ENCODE data around the gene PCDHGB3.
"Not testable (repeated sequence)": the region's sequence is repeated elsewhere in the genome, so short reads cannot be mapped to it uniquely, and the experiment has no call there.

Gene PCDHGB3

DNA sequence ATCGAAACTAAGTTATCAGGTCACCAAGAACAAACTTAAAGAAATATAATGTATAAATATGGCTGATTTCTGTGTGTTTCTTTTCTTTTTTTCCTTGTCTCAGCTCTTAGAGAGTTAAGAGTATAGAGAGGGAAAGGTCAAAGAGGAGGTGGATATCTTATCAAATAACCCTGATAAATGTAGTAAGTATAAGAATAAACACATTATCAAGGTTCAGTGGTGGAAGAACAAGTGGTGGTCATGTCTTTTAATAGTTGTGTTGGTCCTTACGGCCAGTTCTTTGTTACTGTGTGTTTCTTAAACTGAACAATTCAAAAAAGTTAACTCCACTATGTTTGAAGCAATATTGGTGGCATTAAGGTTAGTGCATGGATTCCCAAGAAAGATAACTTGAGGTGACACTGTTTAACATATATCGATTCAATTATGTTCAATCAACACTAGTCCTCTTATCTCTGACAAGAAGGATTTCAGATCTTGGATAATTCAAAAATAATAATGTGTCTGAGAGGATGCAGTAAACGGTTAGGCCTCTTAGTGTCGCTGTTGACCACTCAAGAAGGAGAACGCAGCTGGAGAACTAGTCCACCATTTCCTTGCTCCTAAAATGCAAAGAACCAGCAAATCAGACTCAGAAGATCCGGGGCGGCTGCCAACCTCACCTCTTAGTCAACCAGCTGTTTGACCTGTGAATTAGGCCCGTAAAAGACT, 26.6 kb upstream of the PCDHGB3 start, which contains the start of gene PCDHGA3:
TSS of gene PCDHGA3 (plus strand) at position 588 of the 711 bp plus-strand sequence. CDS start 205 bp downstream, outside the sequence.
- H3K9ac ChIP-seq (ENCODE audit: low read length) = no peak within 1 kb of the TSS

GRCh38 chr5:141343953-141344463, 26.0 kb upstream of the PCDHGB3 start:
- no peak overlapping the region for H3K9ac ChIP-seq (ENCODE audit: low read length)
- no peaks in the 10 kb centered on the region for H3F3A ChIP-seq (ENCODE audit: insufficient read depth, low read length)
- no peaks in the 10 kb centered on the region for H3K27me3 ChIP-seq (ENCODE audit: insufficient read depth, low read length)
- no peak overlapping the region for H3K4me3 ChIP-seq (ENCODE audit: low read depth, low read length, poor library complexity, severe bottlenecking)
- H4K20me1 ChIP-seq (ENCODE audit: insufficient read depth, low read length) = no peaks in the 10 kb centered on the region
- H3K79me2 ChIP-seq (ENCODE audit: insufficient read depth, low read length) = no peaks in the 10 kb centered on the region
- no peaks in the 10 kb centered on the region for H3K9me2 ChIP-seq (ENCODE audit: low read depth, low read length)
- TF ChIP-seq CTCF (IDR thresholded peaks at IDR 0.05; ENCODE audit: low read length) = no peak
- TF ChIP-seq EZH2 (IDR thresholded peaks at IDR 0.05; ENCODE audit: borderline replicate concordance, low read length) = no peak
- no peak overlapping the region for H2AFZ ChIP-seq (ENCODE audit: low read length)
- no peaks in the 10 kb centered on the region for H3K4me1 ChIP-seq (ENCODE audit: insufficient read depth, low read length, severe bottlenecking)
- no peaks in the 10 kb centered on the region for H3K36me3 ChIP-seq (ENCODE audit: insufficient read depth, low read length)
- no peak overlapping the region for H3K4me2 ChIP-seq (ENCODE audit: low read length)
- H3K9me3 ChIP-seq (ENCODE audit: low read length) = peaks cover 19% of the 10 kb centered on the region
- no peak overlapping the region for H3K27ac ChIP-seq (ENCODE audit: low read depth, low read length, poor library complexity, severe bottlenecking)

More for the DNA sequence above, 26.6 kb upstream of the PCDHGB3 start, which contains the start of gene PCDHGA3:
- peaks cover 25% of the 10 kb centered on the region for H3K9me3 ChIP-seq (ENCODE audit: low read length)
- H3K36me3 ChIP-seq (ENCODE audit: insufficient read depth, low read length) = no peaks in the 10 kb centered on the region
- H3K27ac ChIP-seq (ENCODE audit: low read depth, low read length, poor library complexity, severe bottlenecking) = no peak within 1 kb of the TSS
- H3F3A ChIP-seq (ENCODE audit: insufficient read depth, low read length) = no peaks in the 10 kb centered on the region
- H3K4me3 ChIP-seq (ENCODE audit: low read depth, low read length, poor library complexity, severe bottlenecking) = no peak within 1 kb of the TSS
- no peaks in the 10 kb centered on the region for H3K27me3 ChIP-seq (ENCODE audit: insufficient read depth, low read length)
- TF ChIP-seq CTCF (IDR thresholded peaks at IDR 0.05; ENCODE audit: low read length) (peak; percentile 21; the same call in 1 of the 2 replicates), EZH2 (IDR thresholded peaks at IDR 0.05; ENCODE audit: borderline replicate concordance, low read length) (no peak)
- H3K4me2 ChIP-seq (ENCODE audit: low read length) = no peak within 1 kb of the TSS
- H3K9me2 ChIP-seq (ENCODE audit: low read depth, low read length) = no peaks in the 10 kb centered on the region
- no peak within 1 kb of the TSS for H2AFZ ChIP-seq (ENCODE audit: low read length)
- no peaks in the 10 kb centered on the region for H3K4me1 ChIP-seq (ENCODE audit: insufficient read depth, low read length, severe bottlenecking)
- no peaks in the 10 kb centered on the region for H4K20me1 ChIP-seq (ENCODE audit: insufficient read depth, low read length)
- no peaks in the 10 kb centered on the region for H3K79me2 ChIP-seq (ENCODE audit: insufficient read depth, low read length)

- Histone ChIP-seq H3K9ac (ENCODE audit: low read length) (no peak overlapping the region), H3K79me2 (ENCODE audit: insufficient read depth, low read length) (no peaks in the 10 kb centered on the region), H3K27ac (ENCODE audit: low read depth, low read length, poor library complexity, severe bottlenecking) (no peak overlapping the region), H3K27me3 (ENCODE audit: insufficient read depth, low read length) (no peaks in the 10 kb centered on the region), H3K9me2 (ENCODE audit: low read depth, low read length) (no peaks in the 10 kb centered on the region), H3K9me3 (ENCODE audit: low read length) (peaks cover 12% of the 10 kb centered on the region; the same call in 1 of the 2 replicates), H3F3A (ENCODE audit: insufficient read depth, low read length) (no peaks in the 10 kb centered on the region), H3K4me3 (ENCODE audit: low read depth, low read length, poor library complexity, severe bottlenecking) (no peak overlapping the region), H2AFZ (ENCODE audit: low read length) (no peak overlapping the region), H3K36me3 (ENCODE audit: insufficient read depth, low read length) (no peaks in the 10 kb centered on the region), H3K4me2 (ENCODE audit: low read length) (no peak overlapping the region), H3K4me1 (ENCODE audit: insufficient read depth, low read length, severe bottlenecking) (peaks cover under 1% of the 10 kb centered on the region), H4K20me1 (ENCODE audit: insufficient read depth, low read length) (no peaks in the 10 kb centered on the region)
- TF ChIP-seq EZH2 (IDR thresholded peaks at IDR 0.05; ENCODE audit: borderline replicate concordance, low read length) (no peak), CTCF (IDR thresholded peaks at IDR 0.05; ENCODE audit: low read length) (no peak)
Measured at GRCh38 chr5:141345327-141345726, 24.7 kb upstream of the PCDHGB3 start.

GRCh38 chr5:141346017-141346416, 24.0 kb upstream of the PCDHGB3 start:
- H2AFZ ChIP-seq (ENCODE audit: low read length); H3K4me2 ChIP-seq (ENCODE audit: low read length); H3K9me2 ChIP-seq (ENCODE audit: low read depth, low read length); H3F3A ChIP-seq (ENCODE audit: insufficient read depth, low read length); H3K4me1 ChIP-seq (ENCODE audit: insufficient read depth, low read length, severe bottlenecking); H3K27me3 ChIP-seq (ENCODE audit: insufficient read depth, low read length); H3K79me2 ChIP-seq (ENCODE audit: insufficient read depth, low read length); H3K9ac ChIP-seq (ENCODE audit: low read length); H3K36me3 ChIP-seq (ENCODE audit: insufficient read depth, low read length); H4K20me1 ChIP-seq (ENCODE audit: insufficient read depth, low read length); H3K27ac ChIP-seq (ENCODE audit: low read depth, low read length, poor library complexity, severe bottlenecking); H3K4me3 ChIP-seq (ENCODE audit: low read depth, low read length, poor library complexity, severe bottlenecking): not testable (repeated sequence)
- H3K9me3 ChIP-seq (ENCODE audit: low read length) = peaks cover 16% of the 10 kb centered on the region; the same call in 1 of the 2 replicates
